HepG2 (cell line): ENCODE measurements around the gene PXT1. TPM values are rescaled to one million over a fixed set of nuclear protein-coding genes. Genes with fewer than 3 reads are reported as not detected.
"Not testable (repeated sequence)": the region's sequence is repeated elsewhere in the genome, so short reads cannot be mapped to it uniquely, and the experiment has no call there.

ENCODE experiments used
- ATAC-seq: fragments of 200-7000 bp; cut with Tn5 transposase; 3 replicates; pipeline ENCODE4 v1.9.1; 2020; ENCODE audit warnings: mild to moderate bottlenecking, moderate library complexity
- BruUV-seq: library from RNA; stranded (reverse); fragments of 400-500 nt; replicated peaks from 2 replicates; lab custom pipeline; 2021; lab: Mats Ljungman, UMichigan
- CTCF ChIA-PET: fragments of 300-600 bp; formaldehyde crosslinking; extraction: SDS; loops from one replicate; lab custom pipeline; 2021; ENCODE audit warnings: low total read pairs, inconsistent platforms, low intra/inter-chr PET ratio; lab: Yijun Ruan, JAX
- POLR2A ChIA-PET: fragments of 350-600 bp; sonication (Branson Sonifier 250); formaldehyde crosslinking; loops from one replicate; lab custom pipeline; 2020; ENCODE audit warnings: antibody characterized with exemption, inconsistent platforms; lab: Yijun Ruan, JAX
- DNase-seq: peaks from one replicate; pipeline ENCODE4 v3.0.0-alpha.2; 2015; ENCODE audit warnings: low spot score
- FAIRE-seq: peaks from 3 replicates; lab custom pipeline; 2011; peaks lifted over from hg19 to GRCh38; lab: Jason Lieb, UNC
- H2AFZ ChIP-seq: one replicate; pipeline ENCODE4 v1.6.1; 2011; ENCODE audit warnings: low read length, inconsistent platforms
- H3K27ac ChIP-seq: fragments of 300-600 bp; 3 replicates; pipeline ENCODE4 v1.8.0; 2011; ENCODE audit warnings: mixed run types, mild to moderate bottlenecking, mixed read lengths, low read length, inconsistent platforms; ENCODE audit not compliant: insufficient read depth; ENCODE audit errors: extremely low read length
- H3K27me3 ChIP-seq, 2 experiments: fragments of 200-600 bp in 1 of 2; 2 replicates in 1 of 2; 3 replicates in 1 of 2; pipeline versions ENCODE4 v1.6.0 to v1.8.0; 2011; ENCODE audit warnings: low read length in 2 of 2, mild to moderate bottlenecking in 2 of 2, moderate library complexity in 2 of 2, inconsistent platforms in 1 of 2; ENCODE audit not compliant: insufficient read depth in 2 of 2, control insufficient read depth in 1 of 2
- H3K36me3 ChIP-seq, 2 experiments: fragments of 200-600 bp in 1 of 2; replicated peaks in 1 of 2; 2 replicates in 1 of 2; 3 replicates in 1 of 2; pipeline versions ENCODE4 v1.5.1 to v1.8.0; 2011; ENCODE audit warnings: low read length in 2 of 2, inconsistent platforms in 1 of 2; ENCODE audit not compliant: insufficient read depth in 2 of 2, control insufficient read depth in 1 of 2
- H3K4me1 ChIP-seq: 2 replicates; pipeline ENCODE4 v1.5.1; 2012; ENCODE audit warnings: low read length, inconsistent platforms; ENCODE audit not compliant: insufficient read depth
- H3K4me2 ChIP-seq: 2 replicates; pipeline ENCODE4 v1.6.0; 2011; ENCODE audit warnings: low read depth, low read length, inconsistent platforms
- H3K4me3 ChIP-seq, 3 experiments: fragments of 200-600 bp in 1 of 3; sonication (generic), shearing (Covaris generic) in 1 of 3; replicated peaks in 1 of 3; 2 replicates each; pipeline ENCODE4 v1.5.1; 2011 to 2016; ENCODE audit warnings: low read length in 3 of 3, inconsistent platforms in 2 of 3, low read depth in 2 of 3, mild to moderate bottlenecking in 2 of 3, control low read depth in 1 of 3, mixed read lengths in 1 of 3; ENCODE audit not compliant: insufficient read depth in 1 of 3
- H3K79me2 ChIP-seq: one replicate; pipeline ENCODE4 v1.6.1; 2011; ENCODE audit warnings: low read length, inconsistent platforms; ENCODE audit not compliant: insufficient read depth
- H3K9ac ChIP-seq: 2 replicates; pipeline ENCODE4 v1.6.0; 2011; ENCODE audit warnings: mild to moderate bottlenecking, low read depth, low read length, inconsistent platforms; ENCODE audit not compliant: insufficient read depth
- H3K9me3 ChIP-seq: 2 replicates; pipeline ENCODE4 v1.5.1; 2012; ENCODE audit warnings: mild to moderate bottlenecking, low read length
- H4K20me1 ChIP-seq: 2 replicates; pipeline ENCODE4 v1.6.0; 2011; ENCODE audit warnings: inconsistent platforms, mild to moderate bottlenecking, low read length, moderate library complexity; ENCODE audit not compliant: insufficient read depth
- ATRX ChIP-seq: sonication (generic); formaldehyde crosslinking; IDR thresholded peaks from 2 replicates; pipeline ENCODE4 v1.4.0; 2020; ENCODE audit warnings: missing genetic modification reagents, borderline replicate concordance
- BRD4 ChIP-seq: sonication (generic); formaldehyde crosslinking; IDR thresholded peaks from 2 replicates; pipeline ENCODE4 v1.4.0; 2020; ENCODE audit warnings: missing genetic modification reagents
- HDAC2 ChIP-seq: sonication (generic); formaldehyde crosslinking; IDR thresholded peaks from 2 replicates; pipeline ENCODE4 v1.4.0; 2020; ENCODE audit warnings: missing genetic modification reagents
- MAFF ChIP-seq: IDR thresholded peaks from 2 replicates; pipeline ENCODE4 v1.6.1; 2011; ENCODE audit warnings: low read depth, low read length, improper control_type of control experiment
- MAFK ChIP-seq, 2 experiments: IDR thresholded peaks in 1 of 2; conservative IDR thresholded peaks in 1 of 2; 2 replicates each; pipeline ENCODE4 v1.6.1; 2011; ENCODE audit warnings: improper control_type of control experiment in 2 of 2, low read length in 2 of 2
- MAX ChIP-seq: IDR thresholded peaks from 2 replicates; pipeline ENCODE4 v1.6.1; 2012; ENCODE audit warnings: inconsistent platforms
- NFYB ChIP-seq: sonication (generic); formaldehyde crosslinking; IDR thresholded peaks from 2 replicates; pipeline ENCODE4 v1.4.0; 2020; ENCODE audit warnings: missing genetic modification reagents
- NFYC ChIP-seq: IDR thresholded peaks from 2 replicates; pipeline ENCODE4 v1.6.1; 2016; ENCODE audit warnings: missing genetic modification reagents, missing compliant biosample characterization
- ZMYM2 ChIP-seq: sonication (generic); formaldehyde crosslinking; IDR thresholded peaks from 2 replicates; pipeline ENCODE4 v1.8.0; 2022; ENCODE audit warnings: mild to moderate bottlenecking, missing genetic modification reagents
- ZNF124 ChIP-seq: sonication (generic); formaldehyde crosslinking; IDR thresholded peaks from 2 replicates; pipeline ENCODE4 v1.4.0; 2020; ENCODE audit warnings: missing genetic modification reagents
- ZNF160 ChIP-seq: sonication (generic); formaldehyde crosslinking; IDR thresholded peaks from 2 replicates; pipeline ENCODE4 v1.8.0; 2022; ENCODE audit warnings: mild to moderate bottlenecking, inconsistent platforms, missing genetic modification reagents
- WGBS: methylation state at CpG from one replicate; pipeline ENCODE4 v1.1.6; 2017; ENCODE audit warnings: low lambda C conversion rate; 5-methylcytosine and 5-hydroxymethylcytosine counted together
- in situ Hi-C: cut with HindIII; loops from 2 replicates; pipeline ENCODE4 v1.10.0; 2017; ENCODE audit warnings: low pct_unique_long_range_greater_than_20kb; ENCODE audit not compliant: extremely low pct_ligation_motif_present
- intact Hi-C: fragments of 100-400 bp; cut with micrococcal nuclease; formaldehyde crosslinking; loops from one replicate; pipeline ENCODE4 v1.10.0; 2022; ENCODE audit not compliant: unreplicated experiment
- polyA plus RNA-seq, 8 experiments: library from polyadenylated mRNA; depleted of rRNA in 3 of 8; stranded (reverse) in 7 of 8; unstranded in 1 of 8; fragments of >200 nt; fragmentation: Illumina TruSeq in 4 of 8; extraction: Trizol in 4 of 8; gene quantifications; 2 replicates each; pipeline versions ENCODE4 v1.2.1 to v1.2.3, GENCODE V29; 2011 to 2016; ENCODE audit warnings: low read depth in 4 of 8, missing spikeins in 1 of 8, mixed read lengths in 1 of 8; ENCODE audit not compliant: insufficient read depth in 1 of 8
- total RNA-seq, 5 experiments: library from RNA; depleted of rRNA; stranded (reverse); fragments of >200 nt; fragmentation: Illumina TruSeq; extraction: Trizol; gene quantifications; 2 replicates each; pipeline ENCODE4 v1.2.3, GENCODE V29; 2016; ENCODE audit warnings: low read depth in 1 of 5

PXT1 gene
- total and polyA plus RNA-seq, 2 of the 13 experiments (the other 11 are each of a cell fraction or from before 2014, with no cell fraction given): 0.04 TPM; not detected in 1

GRCh38 chr6:36449173-36449572, 6.5 kb upstream of the PXT1 start:
- CTCF ChIA-PET, FAIRE-seq, in situ Hi-C loops, H3K4me3 ChIP-seq, ATAC-seq, H4K20me1 ChIP-seq, H3K27ac ChIP-seq, BruUV-seq, H3K9me3 ChIP-seq, DNase-seq, intact Hi-C loops, H3K4me2 ChIP-seq, H3K9ac ChIP-seq, H3K27me3 ChIP-seq, H2AFZ ChIP-seq: not testable (repeated sequence)
- peak; percentile 54; the same call in 1 of the 2 replicates for TF ChIP-seq NFYC (CRISPR knock-in tag)
- 0 out of 2 replicates have a peak, but pooled peaks have one; percentile 18 for TF ChIP-seq ZMYM2 (CRISPR knock-in tag)
- peak; percentile 57 for TF ChIP-seq NFYB
- TF ChIP-seq MAFF: peak; percentile 62
- peak; percentile 58 to 69; a peak in 3 of 4 replicates for TF ChIP-seq MAFK (conservative IDR thresholded peaks at IDR 0.05 in 1 of 2, IDR thresholded peaks at IDR 0.05 in 1 of 2; ENCODE audit: low read length in 2 of 2)
- POLR2A ChIA-PET: interaction anchor here (0.8 to 1.2 kb wide), 2 partner anchors 10 to 26 kb away, joined by 3 to 6 read pairs; no protein-coding TSS in a partner anchor
- 96% methylated on average over 10 of the region's 10 CpGs for WGBS
- Histone ChIP-seq H3K79me2 (peaks cover 86% of the 10 kb centered on the region), H3K36me3 (peaks cover 4 to 13% of the 10 kb centered on the region in 2 experiments; a peak in 4 of 5 replicates), H3K4me1 (peaks cover 17% of the 10 kb centered on the region)

- Histone ChIP-seq H3K27ac (no peak overlapping the region), H3K79me2 (peaks cover 68% of the 10 kb centered on the region), H2AFZ (no peak overlapping the region), H3K36me3 (peaks cover 0 to 2% of the 10 kb centered on the region in 2 experiments; a peak in 2 of 5 replicates), H4K20me1 (no peaks in the 10 kb centered on the region; the same call in 1 of the 2 replicates), H3K4me1 (peaks cover 29% of the 10 kb centered on the region), H3K9ac (no peak overlapping the region), H3K4me3 (no peak overlapping the region), H3K9me3 (no peaks in the 10 kb centered on the region)
- POLR2A ChIA-PET: interaction anchor here (0.8 kb wide), 1 partner anchor 22 kb away, joined by 3 read pairs; no protein-coding TSS in a partner anchor
- FAIRE-seq: no peak
- CTCF ChIA-PET: no interaction called here
- in situ Hi-C loops: no loop called here
- no TSS peak for BruUV-seq
- ATAC-seq: no peak
- no peak for DNase-seq
- TF ChIP-seq ZNF160 (CRISPR knock-in tag): no peak
- no peak for TF ChIP-seq HDAC2 (CRISPR knock-in tag)
- no peak for TF ChIP-seq ZNF124 (CRISPR knock-in tag)
- TF ChIP-seq MAX: no peak
- no peak for TF ChIP-seq BRD4 (CRISPR knock-in tag)
- TF ChIP-seq ATRX (CRISPR knock-in tag): no peak
- TF ChIP-seq, all 625 proteins: peak for 0
- no peaks in the 10 kb centered on the region; a peak in 1 of 5 replicates for H3K27me3 ChIP-seq
- intact Hi-C loops: loop anchor here (2.0 kb wide), 1 partner anchor 149 kb away; the partner anchor contains the start of gene SRSF3
- H3K4me2 ChIP-seq: no peak overlapping the region
Observed at GRCh38 chr6:36445621-36446020, 3.0 kb upstream of the PXT1 start.
